Stimulated activated CD4-positive, alpha-beta T cell treated with anti-CD3 and anti-CD28 coated beads, TNF-alpha, amount 100 ng/mL, for 4 hours (primary cell): ENCODE measurements around the gene LMF2.

ENCODE experiments used
- DNase-seq, 3 experiments: peaks; one replicate each; pipeline ENCODE4 v3.0.0-alpha.2; 2020; ENCODE audit warnings: low read depth in 3 of 3

LMF2 gene

GRCh38 chr22:50465066-50465930, 42.2 kb downstream of the LMF2 start:
- no peak for DNase-seq

DNA sequence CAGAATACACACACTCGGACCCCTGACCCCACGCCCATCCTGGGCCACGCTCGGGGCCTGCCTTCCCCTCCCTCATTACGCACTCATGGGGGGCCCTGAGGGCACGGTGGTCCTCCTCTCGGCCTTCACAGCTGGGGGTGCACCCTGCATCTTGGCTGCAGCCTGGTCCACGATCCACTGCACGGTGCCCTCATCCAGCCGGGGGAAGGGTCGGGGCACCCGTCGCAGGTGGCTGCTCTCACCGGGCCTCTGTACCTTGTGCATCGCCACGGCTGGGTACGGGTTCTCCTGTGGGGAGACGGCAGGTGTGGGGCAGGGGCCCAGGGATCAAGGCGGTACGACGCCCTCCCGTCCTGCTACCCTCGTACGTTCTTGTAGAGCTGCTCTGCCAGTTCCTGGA, 43.1 kb downstream of the LMF2 start:
- DNase-seq, result no peak

- no peak for DNase-seq
Observed at GRCh38 chr22:50463188-50463900, 44.2 kb downstream of the LMF2 start.

GRCh38 chr22:50461979-50462540, 45.4 kb downstream of the LMF2 start:
- no peak for DNase-seq

- no peak for DNase-seq
Observed at GRCh38 chr22:50461536-50461935, 46.0 kb downstream of the LMF2 start.

DNA sequence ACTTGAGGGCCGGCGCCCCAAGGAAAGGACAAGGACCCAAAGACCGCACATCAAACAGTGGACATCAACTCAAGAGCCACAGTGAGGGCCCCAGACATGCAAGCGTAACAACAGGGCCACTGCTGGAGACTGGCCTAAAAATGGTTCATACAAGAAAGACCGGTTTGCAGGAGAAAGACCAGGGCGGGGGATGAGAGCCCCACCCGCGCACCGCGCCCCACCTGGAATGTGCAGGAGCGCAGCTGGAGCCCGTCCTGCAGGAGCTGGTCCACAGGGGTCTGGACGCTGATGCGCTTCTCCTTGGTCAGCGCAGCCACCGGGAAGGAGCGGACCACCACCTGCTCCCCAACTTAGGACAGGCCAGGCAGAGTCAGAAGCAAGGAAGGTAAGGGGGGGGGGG, 46.6 kb downstream of the LMF2 start:
- no peak for DNase-seq

GRCh38 chr22:50459496-50460140, 47.9 kb downstream of the LMF2 start:
- DNase-seq, result no peak

- DNase-seq, result no peak
Observed at GRCh38 chr22:50459016-50459415, 48.5 kb downstream of the LMF2 start.

- no peak for DNase-seq
Observed at GRCh38 chr22:50456466-50457234, 50.9 kb downstream of the LMF2 start.

DNA sequence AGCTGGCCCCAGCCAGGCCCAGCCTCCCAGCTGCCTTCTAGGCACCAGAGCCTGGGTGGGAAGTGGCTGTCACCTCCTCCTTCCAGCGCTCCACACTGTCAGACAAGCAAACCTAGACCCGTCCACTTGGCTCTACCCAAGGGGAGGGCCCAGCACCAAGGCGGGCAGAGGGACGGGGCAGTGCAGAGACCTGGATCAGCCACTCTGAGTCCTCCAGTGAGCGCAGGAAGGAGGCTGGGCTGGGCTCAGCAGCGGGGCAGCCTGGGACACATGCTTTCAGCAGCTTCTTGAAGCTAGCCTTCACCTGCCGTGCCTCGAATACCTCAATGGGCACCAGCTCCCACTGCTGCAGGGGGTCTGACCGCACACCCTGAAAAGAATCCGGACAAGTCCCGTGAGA, 51.5 kb downstream of the LMF2 start:
- DNase-seq, result no peak

DNA sequence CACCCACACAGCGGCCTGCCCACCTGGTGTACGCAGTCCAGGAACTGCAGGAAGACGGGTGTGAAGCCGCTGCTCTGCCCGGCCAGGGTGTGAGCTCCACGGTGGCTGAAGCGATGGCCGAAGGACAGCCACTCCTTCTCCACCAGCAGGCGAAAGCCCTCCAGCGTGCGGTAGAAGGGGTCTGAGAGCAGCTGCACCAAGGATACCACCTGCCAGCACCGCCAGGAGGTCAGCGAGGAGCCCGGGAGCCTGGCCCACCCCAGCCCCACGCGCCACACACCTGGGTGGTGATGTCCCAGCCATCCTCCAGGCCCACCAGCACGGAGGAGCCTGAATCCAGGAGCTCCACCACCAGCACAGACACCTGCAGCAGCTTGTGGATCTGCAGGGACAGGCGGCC, 52.3 kb downstream of the LMF2 start:
- no peak for DNase-seq

- DNase-seq, result no peak
Observed at GRCh38 chr22:50454556-50455075, 52.9 kb downstream of the LMF2 start.
